Measurements from ENCODE around the gene HLA-DOB.

- TF ChIP-seq, protein P1, sequence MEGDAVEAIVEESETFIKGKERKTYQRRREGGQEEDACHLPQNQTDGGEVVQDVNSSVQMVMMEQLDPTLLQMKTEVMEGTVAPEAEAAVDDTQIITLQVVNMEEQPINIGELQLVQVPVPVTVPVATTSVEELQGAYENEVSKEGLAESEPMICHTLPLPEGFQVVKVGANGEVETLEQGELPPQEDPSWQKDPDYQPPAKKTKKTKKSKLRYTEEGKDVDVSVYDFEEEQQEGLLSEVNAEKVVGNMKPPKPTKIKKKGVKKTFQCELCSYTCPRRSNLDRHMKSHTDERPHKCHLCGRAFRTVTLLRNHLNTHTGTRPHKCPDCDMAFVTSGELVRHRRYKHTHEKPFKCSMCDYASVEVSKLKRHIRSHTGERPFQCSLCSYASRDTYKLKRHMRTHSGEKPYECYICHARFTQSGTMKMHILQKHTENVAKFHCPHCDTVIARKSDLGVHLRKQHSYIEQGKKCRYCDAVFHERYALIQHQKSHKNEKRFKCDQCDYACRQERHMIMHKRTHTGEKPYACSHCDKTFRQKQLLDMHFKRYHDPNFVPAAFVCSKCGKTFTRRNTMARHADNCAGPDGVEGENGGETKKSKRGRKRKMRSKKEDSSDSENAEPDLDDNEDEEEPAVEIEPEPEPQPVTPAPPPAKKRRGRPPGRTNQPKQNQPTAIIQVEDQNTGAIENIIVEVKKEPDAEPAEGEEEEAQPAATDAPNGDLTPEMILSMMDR (IDR thresholded peaks at IDR 0.05; ENCODE audit: insufficient read depth, low read length, poor library complexity, severe bottlenecking): no peak
- no peak for TF ChIP-seq EZH2phosphoT487 (conservative IDR thresholded peaks at IDR 0.05; ENCODE audit: low read length)
These were observed 2.7 kb downstream of the HLA-DOB start for GRCh38 chr6:32814145-32814544.

Measured in SU-DHL-6 (cell line).